Stimulated activated CD8-positive, alpha-beta memory T cell treated with anti-CD3 and anti-CD28 coated beads, Interleukin-7, amount 100 ng/mL, for 1 hour (primary cell): ENCODE measurements around the gene TMEM59.
"Not testable (repeated sequence)": the region's sequence is repeated elsewhere in the genome, so short reads cannot be mapped to it uniquely, and the experiment has no call there.

ENCODE experiments used
- DNase-seq, 2 donors: peaks; one replicate each; pipeline ENCODE4 v3.0.0-alpha.2; 2020; ENCODE audit warnings: low read depth in 2 of 2

The TMEM59 gene, protein sequence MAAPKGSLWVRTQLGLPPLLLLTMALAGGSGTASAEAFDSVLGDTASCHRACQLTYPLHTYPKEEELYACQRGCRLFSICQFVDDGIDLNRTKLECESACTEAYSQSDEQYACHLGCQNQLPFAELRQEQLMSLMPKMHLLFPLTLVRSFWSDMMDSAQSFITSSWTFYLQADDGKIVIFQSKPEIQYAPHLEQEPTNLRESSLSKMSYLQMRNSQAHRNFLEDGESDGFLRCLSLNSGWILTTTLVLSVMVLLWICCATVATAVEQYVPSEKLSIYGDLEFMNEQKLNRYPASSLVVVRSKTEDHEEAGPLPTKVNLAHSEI

DNA sequence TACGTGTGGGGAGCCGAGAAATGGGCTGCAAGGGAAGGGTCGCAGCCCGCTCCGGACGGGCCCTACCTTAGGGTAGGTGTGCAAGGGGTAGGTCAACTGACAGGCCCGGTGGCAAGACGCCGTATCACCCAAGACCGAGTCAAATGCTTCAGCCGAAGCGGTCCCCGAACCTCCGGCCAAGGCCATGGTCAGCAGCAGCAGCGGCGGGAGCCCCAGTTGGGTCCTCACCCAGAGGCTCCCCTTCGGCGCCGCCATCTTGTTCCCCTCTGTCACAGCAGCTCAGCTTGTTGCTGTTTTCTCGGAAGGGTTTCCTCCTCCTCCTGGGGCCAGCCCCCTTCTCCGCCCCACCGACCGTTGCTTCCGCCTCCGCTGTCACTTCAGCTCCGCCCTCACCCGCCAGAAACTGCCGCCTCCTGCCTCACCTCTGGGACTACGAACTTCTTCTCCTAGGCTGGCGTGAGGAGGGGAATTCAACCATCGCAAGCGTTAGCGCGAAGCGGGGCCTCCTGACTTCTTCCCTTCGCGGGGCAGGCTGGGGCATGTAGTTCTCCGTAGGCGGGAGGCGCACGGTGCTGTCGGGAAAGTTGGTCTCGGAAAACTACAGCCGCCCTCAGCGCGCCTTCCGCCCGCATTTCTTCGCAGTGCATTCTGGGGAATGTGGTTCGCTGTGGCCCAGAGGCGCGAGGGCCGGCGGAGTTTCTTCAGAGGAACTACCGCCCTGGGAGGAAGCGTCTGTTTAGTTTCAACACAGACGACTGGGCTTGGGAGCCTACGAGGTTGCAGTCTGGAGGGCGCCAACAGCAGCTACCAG lies at the start of gene TMEM59, which contains the start of gene TCEANC2:
TSS of gene TMEM59 (minus strand) at position 271 of the 811 bp plus-strand sequence. CDS start at position 255, 16 bp downstream.
TSS of gene TCEANC2 (plus strand) at position 675 of the 811 bp plus-strand sequence. CDS start 815 bp downstream, outside the sequence.
- DNase-seq = peak; percentile 90 to 94

DNA sequence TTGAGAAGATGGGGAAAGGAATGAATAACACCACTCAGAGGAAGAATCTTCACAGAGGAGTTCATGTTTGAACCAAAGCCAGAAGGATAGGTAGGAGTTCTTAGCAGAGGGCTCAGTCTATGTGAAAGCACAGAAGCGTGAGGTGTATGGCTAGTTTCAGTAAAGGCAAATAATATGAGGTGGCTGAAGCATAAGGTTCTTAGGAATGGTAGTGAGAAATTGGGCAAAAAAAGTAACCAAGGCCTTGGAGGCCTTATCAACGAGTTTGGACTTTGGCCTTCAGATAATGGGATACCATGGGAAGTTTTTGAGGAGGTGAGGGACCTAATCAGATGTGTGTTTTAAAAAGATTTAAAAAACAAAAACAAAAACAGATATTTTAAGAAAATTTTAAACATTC lies 47.5 kb upstream of the TMEM59 start:
- DNase-seq = no peak

DNA sequence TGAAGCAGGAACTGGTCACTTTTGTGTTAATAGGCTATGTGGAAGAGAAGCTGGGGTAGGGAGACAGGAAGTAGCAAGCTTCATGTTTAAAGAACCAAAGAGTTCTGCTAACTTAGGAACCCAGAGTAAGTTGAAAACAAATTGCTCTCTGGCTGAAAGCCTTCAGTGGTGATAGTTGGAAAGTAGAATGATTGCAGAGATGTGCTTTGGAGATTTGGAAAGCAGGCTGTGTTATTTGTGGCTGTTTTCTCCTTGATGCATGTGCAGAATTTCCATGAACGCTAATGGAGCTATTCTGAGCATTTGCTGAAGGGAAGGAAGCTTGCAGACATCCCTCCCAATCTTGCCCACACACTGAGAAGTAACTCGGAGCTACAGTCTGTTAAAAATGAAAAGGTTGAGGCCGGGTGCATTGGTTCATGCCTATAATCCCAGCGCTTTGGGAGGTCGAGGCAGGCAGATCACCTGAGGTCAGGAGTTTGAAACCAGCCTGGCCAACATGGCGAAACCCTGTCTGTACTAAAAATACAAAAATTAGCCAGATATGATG lies 46.1 kb upstream of the TMEM59 start:
- DNase-seq = no peak

DNA sequence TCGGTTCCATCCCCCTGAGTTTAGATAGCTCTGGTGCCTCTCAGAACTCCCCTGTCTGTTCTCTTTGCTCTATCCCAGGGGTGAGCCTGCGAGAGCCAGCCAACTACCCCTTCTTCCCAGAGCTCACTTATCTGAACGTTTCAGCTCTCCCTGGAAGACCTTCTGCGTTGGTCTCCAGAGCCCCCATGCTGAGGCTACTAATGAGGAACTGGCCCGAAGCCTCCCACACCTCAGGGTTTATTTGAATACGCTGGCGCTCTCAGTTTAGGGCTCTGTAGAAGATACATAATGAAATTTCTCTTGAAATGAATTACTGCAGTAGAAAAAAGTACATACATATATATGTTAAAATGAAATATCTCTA lies 43.9 kb upstream of the TMEM59 start:
- DNase-seq = no peak

DNA sequence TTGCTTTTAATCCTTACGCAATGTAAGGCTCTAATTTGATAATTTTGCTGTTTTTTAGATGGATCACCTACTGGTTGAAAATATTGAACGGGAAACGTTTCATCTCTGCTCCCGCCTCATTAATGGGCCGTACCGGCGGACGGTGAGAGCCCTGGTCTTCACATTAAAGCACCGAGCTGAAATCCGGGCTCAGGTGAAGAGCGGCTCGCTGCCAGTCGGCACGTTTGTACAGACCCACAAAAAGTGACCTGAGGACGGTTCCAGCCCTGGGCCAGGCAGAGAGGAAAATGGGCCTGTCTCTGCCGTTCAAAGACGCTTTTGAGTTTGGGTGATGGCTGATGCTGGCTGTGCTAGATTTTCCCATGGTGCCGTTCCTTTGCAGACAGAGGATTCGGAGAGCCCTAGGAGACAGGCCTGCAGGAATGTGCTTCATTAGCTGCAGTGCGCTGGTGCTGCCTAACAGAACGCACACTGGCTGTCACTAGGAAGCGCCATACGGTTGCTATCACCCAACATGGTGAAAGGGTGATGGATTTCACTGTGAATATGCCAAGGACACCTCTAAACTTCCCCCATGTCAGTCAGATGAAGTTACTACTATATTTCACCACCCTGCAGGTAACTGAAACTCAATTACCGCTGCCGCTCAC lies 43.3 kb upstream of the TMEM59 start:
- DNase-seq = no peak

DNA sequence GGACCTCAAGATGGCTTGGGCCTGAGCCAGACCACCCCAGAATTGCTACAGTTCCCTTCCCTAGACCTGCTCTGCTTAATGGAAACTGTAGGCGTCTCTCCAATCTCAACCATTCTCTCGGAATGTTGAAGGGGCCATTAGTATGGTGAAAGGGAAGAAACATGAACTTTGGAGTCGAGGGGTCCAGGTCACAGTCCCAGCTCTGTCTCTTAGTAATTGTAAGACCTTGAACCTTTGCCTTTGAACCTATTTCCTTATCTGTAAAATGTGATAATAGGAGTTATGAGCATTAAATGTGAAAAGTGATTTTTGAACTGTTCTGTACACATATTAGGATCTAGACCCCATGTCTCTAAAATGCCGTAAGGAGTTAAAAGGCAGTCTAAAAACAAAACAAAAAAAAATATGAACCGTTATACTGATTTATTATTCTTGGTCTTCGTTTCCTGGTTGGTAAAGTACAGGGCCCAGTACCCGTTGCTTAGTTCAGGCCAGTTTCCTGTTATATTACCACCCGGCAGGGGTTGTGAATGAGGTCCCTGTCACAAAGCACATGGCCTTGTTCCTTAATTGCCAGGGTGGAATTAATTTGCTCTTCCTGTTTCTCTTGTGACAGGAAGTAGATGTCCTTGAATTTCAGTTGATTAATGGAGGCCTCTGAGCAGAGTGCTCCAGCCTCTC lies 42.7 kb upstream of the TMEM59 start:
- no peak for DNase-seq

DNA sequence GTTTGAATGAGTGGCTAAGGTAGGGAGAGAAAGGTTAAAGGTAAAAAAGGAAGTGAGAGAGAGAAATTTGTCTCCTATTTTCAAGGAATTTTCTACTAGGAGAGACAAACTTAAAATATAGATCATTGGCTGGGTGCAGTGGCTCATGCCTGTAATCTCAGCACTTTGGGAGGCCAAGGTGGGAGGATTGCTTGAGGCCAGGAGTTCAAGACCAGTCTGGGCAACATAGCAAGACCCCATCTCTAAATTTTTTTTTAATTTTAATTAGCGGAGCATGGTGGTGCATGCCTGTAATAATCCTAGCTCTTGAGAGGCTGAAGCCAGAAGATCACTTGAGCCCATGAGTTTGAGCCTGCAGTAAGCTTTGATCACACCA lies 41.7 kb upstream of the TMEM59 start:
- DNase-seq = not testable (repeated sequence)

DNA sequence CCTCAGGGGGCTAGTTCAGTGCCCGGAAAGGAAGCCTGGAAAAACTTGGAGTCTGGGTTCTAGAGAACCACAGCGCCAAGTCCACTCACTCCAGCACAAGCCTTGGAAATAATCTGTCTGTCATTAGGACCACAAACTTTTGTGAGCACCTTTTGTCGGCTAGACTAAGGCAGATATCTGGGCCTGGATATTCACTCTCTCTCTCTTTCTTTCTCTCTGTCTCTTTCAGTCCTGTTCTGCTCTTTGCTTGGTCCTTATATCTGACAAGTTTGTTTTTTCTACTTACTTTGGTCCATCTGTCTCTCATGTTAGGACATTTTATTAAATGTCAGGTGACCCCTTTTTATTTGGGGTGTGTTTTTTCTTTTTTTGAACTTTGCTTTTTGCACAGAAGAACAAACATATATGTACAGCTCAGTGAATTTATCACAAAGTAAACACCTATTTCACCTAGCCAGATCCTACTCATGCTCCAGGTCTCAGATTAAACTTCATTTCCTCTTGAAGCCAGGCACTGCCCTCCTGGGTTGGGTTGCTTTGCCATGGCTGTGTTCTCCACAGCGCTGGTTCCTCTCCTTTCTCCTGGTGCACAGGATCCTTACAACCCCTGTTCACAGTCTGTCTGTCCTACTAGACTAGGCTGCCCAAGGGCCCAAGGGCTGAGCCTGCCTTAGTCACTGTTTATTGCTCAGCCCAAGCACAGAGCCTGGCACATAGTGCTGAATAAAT lies 41.2 kb upstream of the TMEM59 start:
- no peak for DNase-seq

DNA sequence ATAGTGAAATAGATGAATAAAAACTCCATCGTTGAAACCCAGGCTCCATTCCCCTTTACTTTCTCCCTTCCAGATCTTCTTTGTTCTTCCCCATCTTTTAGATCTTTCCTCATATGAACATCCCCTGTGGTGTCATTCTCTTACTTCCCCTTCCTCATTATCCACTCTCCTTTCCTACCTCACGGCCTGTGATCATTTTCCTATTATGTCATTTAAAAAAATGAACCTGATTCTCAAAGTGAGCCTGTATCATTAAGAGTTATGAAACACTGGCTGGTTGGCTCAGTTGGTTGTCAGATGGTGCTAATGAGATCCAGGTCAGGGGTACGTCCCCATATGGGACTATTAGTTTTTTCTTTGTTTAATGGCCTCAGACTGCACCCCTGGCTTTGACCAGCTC lies 38.7 kb upstream of the TMEM59 start:
- no peak for DNase-seq

DNA sequence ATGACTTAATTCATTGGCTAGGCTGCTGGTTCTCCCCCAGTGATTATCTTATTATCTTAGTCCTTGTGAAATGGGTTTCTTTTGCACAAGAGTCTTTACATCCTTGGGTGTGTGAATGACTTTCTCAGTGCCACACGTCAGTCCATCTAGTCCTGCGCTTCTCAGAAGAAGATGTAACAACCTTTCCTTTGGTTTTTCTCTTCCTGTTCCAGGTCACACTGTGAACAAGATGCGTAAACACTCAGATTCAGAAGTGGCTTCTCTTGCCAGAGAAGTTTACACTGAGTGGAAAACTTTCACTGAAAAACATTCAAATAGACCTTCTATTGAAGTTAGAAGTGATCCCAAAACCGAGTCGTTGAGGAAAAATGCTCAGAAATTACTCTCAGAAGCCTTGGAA lies 35.4 kb upstream of the TMEM59 start:
- no peak for DNase-seq

DNA sequence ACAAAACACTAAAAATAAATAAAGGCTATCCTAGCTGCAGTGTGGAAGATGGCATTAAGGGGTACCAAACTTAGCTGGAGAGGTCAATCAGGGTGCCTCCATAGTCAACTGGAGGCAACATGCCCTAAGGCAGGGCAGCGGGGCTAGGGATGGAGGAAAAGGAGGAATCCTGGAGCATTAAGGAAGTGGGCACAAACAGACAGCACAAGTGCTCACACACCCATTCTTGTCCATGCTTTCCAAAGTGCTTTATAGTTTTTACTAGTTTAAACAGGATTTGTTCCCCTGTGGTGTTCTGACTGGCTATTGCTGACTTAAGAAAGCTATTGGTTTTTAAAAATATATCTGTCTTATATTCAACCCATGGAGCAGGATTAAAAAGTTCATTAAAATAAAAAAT lies 33.8 kb upstream of the TMEM59 start:
- DNase-seq = no peak

DNA sequence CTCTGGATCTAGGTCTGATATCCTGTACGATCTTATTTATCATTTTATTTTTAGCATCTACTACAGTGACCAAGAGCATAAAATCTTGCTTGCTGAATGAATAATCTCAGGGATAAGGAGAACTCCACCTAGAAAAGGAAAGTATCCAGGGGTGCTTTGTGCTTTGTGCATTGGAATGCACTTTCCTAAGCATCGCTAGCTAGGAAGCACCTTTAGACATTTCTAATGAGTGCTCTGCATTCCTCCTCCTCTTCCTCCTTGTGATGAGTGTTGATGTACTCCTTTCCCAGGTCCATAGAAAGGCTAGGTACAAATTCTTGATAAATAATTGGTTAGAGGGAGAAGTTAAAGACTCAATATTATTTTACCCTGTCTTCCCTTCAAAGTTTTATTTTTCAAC lies 31.8 kb upstream of the TMEM59 start:
- DNase-seq = no peak

DNA sequence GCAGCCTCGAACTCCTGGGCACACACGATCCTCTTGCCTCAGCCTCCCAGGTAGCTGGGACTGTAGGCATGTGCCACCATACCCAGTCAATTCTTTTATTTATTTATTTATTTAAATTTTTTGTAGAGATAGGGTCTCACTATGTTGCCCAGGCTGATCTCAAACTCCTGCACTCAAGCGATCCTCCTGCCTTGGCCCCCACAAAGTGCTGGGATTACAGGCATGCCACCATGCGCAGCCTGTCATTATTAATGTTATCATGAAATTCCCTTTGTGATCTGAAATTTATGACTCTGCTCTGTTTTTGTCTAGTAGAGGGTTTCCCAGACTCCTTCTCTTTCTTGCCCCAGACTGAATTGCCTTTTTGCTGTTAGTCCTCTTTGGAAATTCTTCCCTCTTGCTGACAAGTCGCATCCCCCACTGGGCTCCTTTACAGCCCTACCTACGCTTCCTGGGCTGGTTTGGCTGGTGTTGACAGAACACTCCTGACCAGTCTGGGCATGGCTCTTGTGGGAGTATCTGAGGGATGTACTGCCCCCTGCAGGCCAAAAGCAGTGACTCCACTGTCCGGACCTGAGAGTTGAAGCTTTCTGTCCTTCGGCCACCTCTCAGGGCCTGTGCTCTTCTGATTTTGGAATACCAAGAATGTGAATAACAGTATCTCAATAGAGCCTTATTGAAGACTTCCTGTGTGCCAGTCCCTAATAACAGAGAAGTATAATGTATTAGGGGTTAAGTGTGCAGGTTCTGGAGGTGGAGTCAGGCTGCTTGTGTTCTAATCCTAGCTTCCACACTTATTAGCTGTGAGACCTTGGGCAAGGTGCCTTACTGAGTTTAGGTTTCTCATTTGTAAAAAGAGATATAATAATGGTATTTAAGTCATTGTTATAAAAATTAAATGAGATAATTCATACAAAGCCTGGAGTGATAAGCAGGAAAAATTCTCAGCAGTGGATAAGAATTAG lies 28.6 kb upstream of the TMEM59 start:
- DNase-seq = peak; percentile 9 to 10

DNA sequence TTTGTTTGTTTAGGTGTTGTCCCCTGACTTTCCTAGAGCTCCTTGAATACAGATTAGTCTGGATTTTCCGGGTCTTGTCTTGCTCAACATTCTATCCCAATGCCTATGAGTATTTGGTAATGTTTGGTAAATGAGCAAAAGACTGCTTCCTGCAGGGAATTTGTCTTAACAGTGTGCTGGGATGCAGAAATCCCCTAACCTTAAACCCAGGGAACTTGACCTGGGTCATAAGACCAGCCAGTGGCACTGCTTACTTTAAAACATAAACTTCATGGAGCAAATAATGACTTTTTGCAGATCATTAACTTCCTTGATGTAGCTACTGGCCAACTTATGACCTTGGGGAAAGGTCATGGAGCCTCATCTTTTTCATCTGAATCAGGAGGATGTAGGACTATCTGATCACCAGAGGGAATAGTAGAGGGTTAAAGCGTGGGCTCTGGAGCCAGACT lies 27.6 kb upstream of the TMEM59 start:
- no peak for DNase-seq

DNA sequence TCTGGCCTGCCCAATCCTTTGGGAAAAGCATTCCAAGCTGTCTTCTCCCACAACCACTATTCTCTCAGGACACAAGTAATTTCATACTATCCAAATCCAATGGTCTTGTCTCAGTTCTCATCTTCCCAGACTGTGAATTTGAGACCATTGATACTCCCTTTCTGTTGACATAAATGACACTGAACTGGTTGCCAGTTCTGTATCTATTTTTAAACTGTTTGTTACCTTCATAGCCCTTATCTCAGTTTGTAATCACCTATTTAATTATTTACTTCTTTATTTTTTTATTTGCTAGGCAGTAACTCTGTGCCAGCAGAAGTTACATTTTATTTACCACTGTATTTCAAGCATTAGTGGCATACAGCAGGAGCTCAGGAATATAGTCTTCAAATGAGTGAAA lies 24.4 kb upstream of the TMEM59 start:
- no peak for DNase-seq

DNA sequence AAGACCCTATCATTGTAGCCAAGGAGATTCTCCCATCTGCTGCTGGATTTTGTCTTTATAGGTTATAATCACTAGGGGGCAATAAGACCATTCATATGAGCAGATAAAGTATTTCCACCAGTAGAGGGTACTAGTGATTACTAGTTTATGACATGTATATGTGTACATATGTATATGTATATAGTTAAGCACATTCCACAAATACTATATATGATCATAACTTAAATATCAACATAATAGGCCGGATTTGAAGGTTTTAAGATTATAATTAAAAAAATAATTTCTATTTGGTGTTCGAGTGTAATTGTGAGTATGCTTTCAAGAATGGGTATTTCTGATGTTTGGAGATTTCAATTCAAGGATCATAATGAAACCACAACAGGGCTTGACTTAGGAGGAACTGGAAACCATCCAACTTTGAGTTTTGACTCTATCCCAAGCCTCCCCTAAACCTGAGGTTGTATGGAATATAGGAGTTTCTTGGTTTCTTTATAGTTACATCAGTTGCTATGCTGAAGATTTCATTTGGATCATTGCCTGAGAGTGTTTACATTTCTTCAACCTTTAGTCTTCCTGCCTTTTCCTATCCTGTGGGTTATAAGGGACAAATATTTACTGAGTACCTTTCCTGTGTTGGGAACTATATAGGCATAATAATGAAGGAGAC lies 17.3 kb upstream of the TMEM59 start:
- no peak for DNase-seq

DNA sequence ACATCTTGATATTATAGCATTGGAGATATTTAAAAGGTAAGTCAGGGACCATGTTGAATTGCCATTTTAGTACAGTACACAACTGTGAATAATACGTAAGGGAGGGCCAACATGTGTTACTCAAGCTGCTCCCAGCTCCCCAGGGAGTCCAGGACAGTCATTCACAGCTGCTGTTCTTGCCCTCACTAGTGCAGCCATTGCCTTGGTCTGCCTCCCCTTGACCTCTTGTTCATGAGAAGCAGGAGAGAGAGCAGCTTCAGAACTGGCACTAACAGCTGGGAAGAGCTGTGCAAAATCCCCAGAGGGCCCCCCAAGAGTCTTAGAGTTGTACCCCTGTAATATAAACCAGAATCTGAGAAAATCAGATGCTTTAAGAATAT lies 16.8 kb upstream of the TMEM59 start:
- DNase-seq = no peak

DNA sequence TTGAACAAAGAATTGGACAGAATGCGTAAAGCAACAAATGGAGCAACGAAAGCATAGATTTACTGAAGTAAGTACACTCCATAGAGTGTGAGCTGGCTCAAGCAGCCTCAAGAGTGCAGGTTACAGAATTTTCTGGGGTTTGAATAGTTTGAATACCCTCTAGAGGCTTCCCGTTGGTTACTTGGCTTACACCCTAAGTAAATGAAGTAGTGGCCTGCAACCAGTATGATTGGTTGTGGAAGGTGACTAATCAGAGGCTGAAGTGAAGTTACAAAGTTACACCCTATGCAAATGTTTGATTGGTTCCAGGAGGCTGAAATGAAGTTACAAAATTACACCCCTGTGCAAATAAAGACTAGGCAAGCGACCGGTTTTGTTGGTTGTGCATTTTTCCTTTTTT lies 11.3 kb upstream of the TMEM59 start:
- no peak for DNase-seq

DNA sequence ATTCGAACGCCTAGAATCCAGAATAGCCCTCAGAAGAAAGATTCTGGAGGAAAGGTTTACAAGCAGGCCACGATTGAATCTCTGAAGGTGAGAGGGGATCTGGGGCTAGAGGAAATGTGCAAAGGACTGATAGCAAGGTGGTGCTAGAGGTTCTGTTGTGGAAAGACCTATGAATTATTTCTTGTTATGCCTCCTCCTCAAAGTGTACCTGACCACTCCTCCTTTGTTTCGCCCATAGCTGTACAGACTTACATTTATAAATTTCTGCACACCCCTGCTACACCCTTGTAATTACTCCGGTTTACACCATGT lies 1.4 kb upstream of the TMEM59 start:
- DNase-seq = no peak
